Activated CD8-positive, alpha-beta memory T cell treated with anti-CD3 and anti-CD28 coated beads, Interleukin-2, amount 50 U/mL, for 4 hours (primary cell): Measurements from ENCODE around the gene UGT1A10.
A peak's percentile ranks its signal among the peaks of the same experiment; 100 is the strongest.
"Not testable (repeated sequence)": the region's sequence is repeated elsewhere in the genome, so short reads cannot be mapped to it uniquely, and the experiment has no call there.

Experiments used
- DNase-seq: peaks from one replicate; pipeline ENCODE4 v3.0.0-alpha.2; 2020

The UGT1A10 gene

GRCh38 chr2:233698740-233699139, 62.5 kb downstream of the UGT1A10 start:
- no peak for DNase-seq

GRCh38 chr2:233699424-233700027, 63.3 kb downstream of the UGT1A10 start:
- no peak for DNase-seq

GRCh38 chr2:233700028-233700635, 63.9 kb downstream of the UGT1A10 start:
- DNase-seq, result no peak

- not testable (repeated sequence) for DNase-seq
Observed at GRCh38 chr2:233700842-233701241, 64.6 kb downstream of the UGT1A10 start.

GRCh38 chr2:233702238-233702637, 66.0 kb downstream of the UGT1A10 start:
- no peak for DNase-seq

- no peak for DNase-seq
Observed at GRCh38 chr2:233705911-233706506, 69.8 kb downstream of the UGT1A10 start.

GRCh38 chr2:233706720-233707119, 70.5 kb downstream of the UGT1A10 start:
- no peak for DNase-seq

- DNase-seq, result no peak
Observed at GRCh38 chr2:233707940-233708644, 71.8 kb downstream of the UGT1A10 start.

- DNase-seq, result no peak
Observed at GRCh38 chr2:233708942-233709341, 72.7 kb downstream of the UGT1A10 start.

GRCh38 chr2:233711312-233712008, 75.2 kb downstream of the UGT1A10 start:
- DNase-seq, result peak; percentile 68

- DNase-seq, result no peak
Observed at GRCh38 chr2:233712611-233713261, 76.5 kb downstream of the UGT1A10 start, which contains the start of gene UGT1A5. Gene UGT1A5 (plus strand): TSS chr2:233712907. CDS start chr2:233712992, 85 bp downstream.

- DNase-seq, result no peak
Observed at GRCh38 chr2:233713262-233713615, 77.0 kb downstream of the UGT1A10 start.

GRCh38 chr2:233714121-233714520, 77.9 kb downstream of the UGT1A10 start:
- DNase-seq, result no peak

- no peak for DNase-seq
Observed at GRCh38 chr2:233718552-233718951, 82.3 kb downstream of the UGT1A10 start, which contains the start of gene UGT1A4. Gene UGT1A4 (plus strand): TSS chr2:233718736. CDS start chr2:233718821, 85 bp downstream.

GRCh38 chr2:233728723-233729301, 92.6 kb downstream of the UGT1A10 start, which contains the start of gene UGT1A3:
Gene UGT1A3 (plus strand): TSS chr2:233729042. CDS start chr2:233729127, 85 bp downstream.
- no peak for DNase-seq

GRCh38 chr2:233736868-233737653, 100.8 kb downstream of the UGT1A10 start:
- not testable (repeated sequence) for DNase-seq

GRCh38 chr2:233740870-233741269, 104.6 kb downstream of the UGT1A10 start:
- no peak for DNase-seq

GRCh38 chr2:233743464-233744259, 107.4 kb downstream of the UGT1A10 start:
- no peak for DNase-seq

- no peak for DNase-seq
Observed at GRCh38 chr2:233745073-233745755, 109.0 kb downstream of the UGT1A10 start.

- not testable (repeated sequence) for DNase-seq
Observed at GRCh38 chr2:233745838-233746237, 109.6 kb downstream of the UGT1A10 start.
